Left renal pelvis (tissue), 4 donors: ENCODE results near the gene LMLN. TPM values are rescaled to one million over a fixed set of nuclear protein-coding genes. Genes with fewer than 3 reads are reported as not detected.
"Not testable (repeated sequence)": the region's sequence is repeated elsewhere in the genome, so short reads cannot be mapped to it uniquely, and the experiment has no call there.

ENCODE experiments used
- DNase-seq, 4 donors: peaks; one replicate each; pipeline ENCODE4 v3.0.0-alpha.2; 2013; ENCODE audit warnings: low read depth in 4 of 4, low spot score in 3 of 4
- polyA plus RNA-seq, 4 donors: library from polyadenylated mRNA; unstranded; fragments of 120-200 nt; gene quantifications; one replicate each; pipeline ENCODE4 v1.2.1, GENCODE V29; 2013; ENCODE audit not compliant: insufficient read length in 4 of 4

LMLN gene
- polyA plus RNA-seq, 4 donors, result 5.1 to 11.3 (median 9.5) TPM

- DNase-seq, result no peak
Measured at GRCh38 chr3:198071602-198072287, 111.7 kb downstream of the LMLN start.

DNA sequence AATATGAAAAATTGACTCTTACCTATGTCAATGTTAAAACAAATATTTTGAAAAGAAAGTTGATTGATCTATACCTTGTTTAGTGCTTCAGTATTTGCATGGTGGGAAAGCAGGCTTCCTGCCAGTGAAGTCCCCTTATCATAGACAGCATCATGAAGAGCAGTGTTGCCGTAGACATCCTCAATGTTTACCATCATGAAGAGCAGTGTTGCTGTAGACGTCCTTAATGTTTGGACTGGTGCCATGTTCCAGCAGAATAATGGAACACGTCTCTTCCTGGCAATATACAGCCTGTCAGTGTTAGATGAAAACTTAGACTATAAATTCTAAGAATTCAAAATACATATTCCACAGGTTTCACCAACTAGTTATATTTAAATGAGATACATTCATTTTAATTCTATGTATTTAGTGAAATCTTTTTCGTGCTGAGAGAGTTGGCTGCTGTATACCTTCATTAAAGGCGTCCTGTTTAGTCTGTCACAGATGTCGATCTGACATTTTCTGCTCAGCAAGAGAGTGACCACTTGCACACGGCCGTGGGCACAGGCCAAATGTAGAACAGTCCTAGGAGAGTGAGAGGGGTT lies 116.8 kb downstream of the LMLN start:
- no peak for DNase-seq

DNA sequence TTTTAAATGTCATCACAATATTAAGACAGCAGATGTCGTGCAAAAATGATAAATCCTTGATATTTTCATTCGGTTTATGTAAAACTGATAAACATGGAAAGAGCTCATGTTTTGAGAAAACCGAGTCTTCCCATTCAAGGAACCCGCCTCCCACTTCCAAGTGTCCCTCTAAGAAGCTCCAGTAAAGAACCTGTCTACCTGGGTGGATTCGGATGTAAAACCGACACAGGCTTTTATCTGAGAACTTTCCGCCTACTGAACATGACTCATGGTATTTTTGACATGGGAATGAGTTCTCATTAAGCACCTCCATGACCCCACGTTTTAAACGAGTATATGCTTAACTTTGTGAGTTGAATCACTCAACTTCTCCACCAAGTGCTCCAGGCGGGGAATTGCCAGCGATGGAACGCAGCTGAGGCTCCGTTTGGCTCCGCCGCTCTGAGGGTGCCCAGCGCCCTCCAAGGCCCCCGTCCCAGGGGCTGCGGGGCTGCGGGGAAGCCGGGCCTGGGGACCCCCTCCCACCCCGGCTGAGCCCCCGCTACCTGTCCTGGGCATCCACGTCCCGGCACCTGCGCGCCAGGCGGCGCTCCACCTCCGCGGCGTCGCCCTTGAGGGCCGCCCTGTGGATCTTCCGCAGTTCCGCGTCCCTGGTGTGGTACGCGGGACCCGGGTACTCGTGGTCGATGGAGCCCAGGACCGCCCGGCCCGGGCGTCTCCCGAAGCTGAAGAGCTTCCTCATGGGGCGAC lies 119.9 kb downstream of the LMLN start:
- peak in 1 of 4 donors; percentile 4 for DNase-seq

- peak; percentile 46 to 58 (median 52) for DNase-seq
Measured at GRCh38 chr3:198080521-198081384, 120.7 kb downstream of the LMLN start.

DNA sequence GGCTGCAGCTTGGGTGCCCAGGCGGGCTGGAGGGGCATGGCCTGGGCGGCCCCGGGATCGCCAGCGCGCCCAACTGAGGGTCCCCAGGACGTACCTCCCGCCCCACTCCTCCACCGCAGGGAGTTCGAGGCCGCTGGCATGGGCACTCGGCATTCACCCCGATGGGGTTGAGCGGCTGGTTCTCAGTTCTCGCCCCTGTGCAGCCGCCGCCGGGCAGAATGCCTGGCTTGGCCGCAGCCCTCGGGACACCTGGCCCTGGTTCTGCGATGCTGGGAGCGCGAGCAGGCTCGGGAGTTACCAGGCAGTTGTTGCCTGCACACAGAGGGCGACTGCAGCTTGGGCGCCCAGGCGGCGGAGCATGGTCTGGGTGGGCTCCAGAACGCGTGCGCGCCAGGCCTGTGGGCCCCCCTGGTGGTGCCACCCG lies 121.4 kb downstream of the LMLN start:
- no peak for DNase-seq

DNA sequence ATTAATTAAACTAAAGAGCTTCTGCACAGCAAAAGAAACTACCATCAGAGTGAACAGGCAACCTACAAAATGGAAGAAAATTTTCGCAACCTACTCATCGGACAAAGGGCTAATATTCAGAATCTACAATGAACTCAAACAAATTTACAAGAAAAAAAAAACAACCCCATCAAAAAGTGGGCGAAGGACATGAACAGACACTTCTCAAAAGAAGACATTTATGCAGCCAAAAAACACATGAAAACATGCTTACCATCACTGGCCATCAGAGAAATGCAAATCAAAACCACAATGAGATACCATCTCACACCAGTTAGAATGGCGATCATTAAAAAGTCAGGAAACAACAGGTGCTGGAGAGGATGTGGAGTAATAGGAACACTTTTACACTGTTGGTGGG lies 122.2 kb downstream of the LMLN start:
- DNase-seq, result not testable (repeated sequence)

GRCh38 chr3:198088421-198088955 lies 128.5 kb downstream of the LMLN start:
- no peak for DNase-seq

DNA sequence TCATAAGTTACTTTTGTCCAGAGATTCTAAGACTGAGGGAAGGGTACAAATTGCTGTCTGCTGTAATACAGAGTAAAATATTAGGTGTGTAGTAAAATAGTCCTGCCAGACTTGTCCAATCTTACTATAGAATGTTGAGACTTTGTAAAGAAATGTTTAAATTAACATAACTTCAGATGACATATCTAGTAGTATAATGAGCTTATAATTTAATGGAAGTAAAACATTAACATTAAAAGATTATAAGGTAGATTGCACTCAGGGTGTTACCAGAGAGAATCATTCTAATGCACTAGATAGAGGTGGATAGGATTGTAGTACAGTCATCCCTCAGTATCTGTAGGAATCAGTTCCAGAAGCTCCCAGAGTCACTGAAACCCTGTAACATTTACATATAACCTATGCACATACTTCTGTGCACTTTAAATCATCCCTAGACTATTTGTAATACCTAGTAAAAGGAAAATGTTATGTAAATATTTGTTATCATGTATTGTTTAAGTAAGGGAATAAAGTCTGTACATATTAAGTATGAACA lies 130.8 kb downstream of the LMLN start:
- DNase-seq, result no peak

DNA sequence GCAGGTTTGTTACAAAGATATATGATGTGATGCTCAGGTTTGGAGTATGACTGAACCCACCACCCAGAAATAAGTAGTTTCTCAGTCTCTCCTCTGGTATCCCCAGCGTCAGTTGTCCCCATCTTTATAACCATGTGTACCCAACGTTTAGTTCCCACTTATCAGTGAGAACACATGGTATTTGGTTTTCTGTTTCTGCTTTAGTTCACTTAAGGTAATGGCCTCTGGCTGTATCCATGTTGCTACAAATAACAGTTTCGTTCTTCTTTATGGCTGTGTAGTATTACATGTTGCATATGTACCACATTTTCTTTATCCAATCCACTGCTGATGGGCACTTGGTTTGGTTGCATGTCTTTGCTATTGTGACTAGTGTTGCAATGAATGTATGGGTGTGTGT lies 132.3 kb downstream of the LMLN start:
- no peak for DNase-seq

DNA sequence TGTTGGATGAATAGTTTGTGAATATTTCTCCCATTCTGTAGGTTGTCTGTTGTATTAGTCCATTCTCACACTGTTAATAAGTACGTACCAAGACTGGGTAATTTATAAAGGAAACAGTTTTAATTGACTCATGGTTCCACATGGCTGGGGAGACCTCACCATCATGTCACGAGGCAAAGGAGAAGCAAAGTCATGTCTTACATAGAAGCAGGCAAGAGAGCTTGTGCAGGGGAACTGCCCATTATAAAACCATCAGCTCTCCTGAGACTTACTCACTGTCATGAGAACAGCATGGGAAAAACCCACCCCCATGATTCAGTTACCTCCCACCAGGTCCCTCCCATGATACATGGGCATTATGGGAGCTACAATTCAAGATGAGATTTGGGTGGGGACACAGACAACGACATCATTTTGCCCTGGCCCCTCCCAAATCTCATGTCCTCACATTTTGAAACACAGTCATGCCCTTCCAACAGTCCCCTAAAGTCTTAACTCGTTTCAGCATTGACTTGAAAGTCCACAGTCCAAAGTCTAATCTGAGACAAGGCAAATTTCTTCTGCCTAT lies 133.2 kb downstream of the LMLN start:
- no peak for DNase-seq

Other genes with a start within 250 kb of the LMLN start
- gene RUBCN, start 223.3 kb upstream of the LMLN start, polyA plus RNA-seq, result 10 to 100 TPM; 11.3 to 16.0 (median 12.7) TPM
- gene FYTTD1, start 210.3 kb upstream of the LMLN start, polyA plus RNA-seq, result 100 to 1,000 TPM in 3 of 4 donors, 10 to 100 TPM in 1; 86.2 to 128 (median 108) TPM
- gene LRCH3, start 169.0 kb upstream of the LMLN start, polyA plus RNA-seq, result 10 to 100 TPM; 35.0 to 52.9 (median 38.8) TPM
- gene RPL35A, start 10.0 kb upstream of the LMLN start, polyA plus RNA-seq, result 1,000 to 10,000 TPM; 1,642 to 1,812 (median 1,679) TPM